CD4-positive, alpha-beta T cell treated with Interferon alpha-2 for 1 hour (primary cell): ENCODE results near the gene ATP11C.
"Not testable (repeated sequence)": the region's sequence is repeated elsewhere in the genome, so short reads cannot be mapped to it uniquely, and the experiment has no call there.

ENCODE experiments used
- DNase-seq, 2 donors: peaks; one replicate each; pipeline ENCODE4 v3.0.0-alpha.2; 2020 to 2022

ATP11C gene

DNA sequence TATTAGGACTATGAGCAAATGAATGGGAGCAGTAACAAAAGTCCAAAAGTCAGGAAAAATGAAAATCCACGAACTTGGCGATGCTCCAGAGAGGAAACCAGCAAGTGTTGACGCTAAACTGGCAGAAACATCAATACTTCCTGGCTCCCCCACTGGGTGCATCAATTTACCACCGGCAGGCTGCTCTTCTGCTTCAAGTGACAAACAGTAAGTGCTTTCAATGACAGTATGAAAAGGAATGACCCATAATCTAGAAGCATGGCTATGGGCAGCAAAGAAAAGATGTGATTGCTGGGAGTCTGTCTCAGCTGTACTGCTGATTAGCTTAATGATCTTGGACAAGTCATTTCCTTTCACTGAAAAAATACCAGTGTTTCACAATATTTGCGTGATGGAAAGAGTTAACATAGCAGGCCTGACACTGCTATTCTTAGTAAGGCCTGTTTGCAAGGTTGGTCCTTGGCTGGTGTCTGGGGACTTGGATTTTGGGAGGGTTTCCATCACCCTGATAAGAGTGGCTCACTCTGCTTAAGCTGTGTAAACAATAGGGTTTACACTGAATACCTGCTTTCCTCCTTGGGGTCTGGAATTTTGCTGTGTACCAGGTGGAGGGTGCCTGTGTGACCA lies 8.7 kb downstream of the ATP11C start:
- DNase-seq = no peak

GRCh38 chrX:139921142-139921541 lies 11.7 kb downstream of the ATP11C start:
- not testable (repeated sequence) for DNase-seq

- no peak for DNase-seq
Measured at GRCh38 chrX:139920316-139920715, 12.5 kb downstream of the ATP11C start.

- DNase-seq = no peak
Measured at GRCh38 chrX:139914421-139914820, 18.4 kb downstream of the ATP11C start.

DNA sequence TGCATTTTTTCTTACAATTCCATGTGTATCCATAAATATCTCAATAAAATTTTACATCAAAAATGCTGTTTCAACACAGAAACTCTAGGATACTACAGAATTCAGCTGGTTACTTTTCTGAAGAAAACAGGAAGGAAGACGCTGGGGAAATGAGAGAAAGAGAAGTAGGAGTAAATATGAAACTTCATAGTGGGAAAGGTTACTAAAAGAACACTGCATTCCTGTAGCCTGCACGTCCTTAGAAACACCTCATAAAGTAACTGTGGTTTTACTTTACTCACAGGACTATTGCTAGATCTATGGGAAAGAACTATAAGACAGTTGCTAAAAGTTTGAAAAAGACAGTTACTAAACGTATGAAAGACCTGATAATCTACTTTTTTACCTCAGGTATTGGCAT lies 23.1 kb downstream of the ATP11C start:
- no peak for DNase-seq

DNA sequence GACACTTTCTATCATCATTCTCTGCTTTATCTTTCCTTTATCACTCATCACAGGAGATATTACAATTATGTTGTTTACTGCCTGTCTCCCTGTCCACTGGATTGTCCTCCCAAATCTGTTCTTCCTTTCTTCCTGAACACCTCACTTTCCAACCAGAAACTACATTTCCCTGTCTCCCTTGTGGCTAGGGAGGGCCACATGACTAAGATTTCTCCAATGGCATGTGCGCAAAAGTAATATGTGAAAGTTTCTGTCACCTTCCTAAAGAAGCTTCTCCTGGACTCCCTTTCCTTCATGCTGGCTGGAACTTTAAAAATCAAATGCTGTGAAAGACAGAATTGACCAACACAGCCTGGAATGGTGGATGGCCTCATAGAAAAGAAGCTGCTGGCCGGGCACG lies 25.8 kb downstream of the ATP11C start:
- no peak for DNase-seq

DNA sequence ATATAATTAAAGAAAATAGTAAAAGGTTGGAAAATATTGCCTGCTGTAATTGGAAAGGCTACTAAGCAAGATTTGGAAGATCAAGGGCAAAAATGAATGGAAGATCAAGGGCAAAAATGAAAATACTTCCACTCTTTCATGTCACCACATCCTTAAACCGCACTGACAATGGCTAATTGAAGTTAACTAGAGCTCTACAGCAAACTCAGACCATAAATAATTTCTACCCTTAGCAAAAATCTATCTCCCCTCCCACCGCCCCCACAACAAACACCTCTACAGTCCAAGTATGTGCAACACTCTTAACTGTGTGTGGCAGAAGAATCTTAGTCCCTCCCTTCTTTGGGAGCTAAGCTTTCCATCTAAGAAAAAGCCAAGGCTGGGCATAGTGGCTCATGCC lies 27.1 kb downstream of the ATP11C start:
- no peak for DNase-seq

- DNase-seq = no peak
Measured at GRCh38 chrX:139905051-139905450, 27.8 kb downstream of the ATP11C start.

GRCh38 chrX:139903210-139903609 lies 29.6 kb downstream of the ATP11C start:
- no peak for DNase-seq

GRCh38 chrX:139902559-139902958 lies 30.3 kb downstream of the ATP11C start:
- DNase-seq = no peak

GRCh38 chrX:139898334-139898733 lies 34.5 kb downstream of the ATP11C start:
- DNase-seq = no peak

- no peak for DNase-seq
Measured at GRCh38 chrX:139892512-139892911, 40.3 kb downstream of the ATP11C start.

DNA sequence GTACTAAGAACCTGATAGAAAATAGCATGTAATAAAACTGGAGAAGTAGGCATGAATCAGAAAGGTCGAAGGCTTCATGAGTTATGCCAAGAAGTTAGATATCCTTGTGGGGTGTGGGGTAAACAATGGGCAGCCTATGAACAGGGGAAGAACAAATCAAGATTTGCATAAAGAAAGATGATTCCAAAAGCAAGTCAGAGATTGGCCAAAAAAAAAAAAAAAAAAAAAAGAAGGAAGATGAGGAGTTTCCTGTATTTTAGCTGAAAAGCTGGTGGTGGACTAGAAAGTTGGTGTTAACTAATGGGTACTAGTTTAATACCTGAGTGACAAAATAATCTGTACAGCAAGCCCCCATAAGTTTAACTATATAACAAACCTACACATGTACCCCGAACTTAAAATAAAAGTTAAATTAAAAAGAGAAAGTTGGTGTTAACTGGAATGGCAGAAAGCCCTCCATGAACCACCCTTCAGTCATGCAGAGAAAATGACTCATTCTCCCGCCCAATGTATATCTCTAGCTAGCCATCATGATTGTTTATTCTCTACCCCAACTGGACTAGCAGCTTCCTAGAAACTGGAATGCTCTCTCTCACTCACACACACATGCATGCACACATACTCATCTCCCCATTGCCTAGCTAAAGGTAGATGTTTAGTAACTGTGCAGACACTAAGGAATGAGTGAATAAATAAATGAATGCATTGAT lies 41.7 kb downstream of the ATP11C start:
- no peak for DNase-seq

- no peak for DNase-seq
Measured at GRCh38 chrX:139889760-139890159, 43.1 kb downstream of the ATP11C start.

GRCh38 chrX:139883984-139884383 lies 48.9 kb downstream of the ATP11C start:
- DNase-seq = no peak

GRCh38 chrX:139882299-139882698 lies 50.6 kb downstream of the ATP11C start:
- no peak for DNase-seq

DNA sequence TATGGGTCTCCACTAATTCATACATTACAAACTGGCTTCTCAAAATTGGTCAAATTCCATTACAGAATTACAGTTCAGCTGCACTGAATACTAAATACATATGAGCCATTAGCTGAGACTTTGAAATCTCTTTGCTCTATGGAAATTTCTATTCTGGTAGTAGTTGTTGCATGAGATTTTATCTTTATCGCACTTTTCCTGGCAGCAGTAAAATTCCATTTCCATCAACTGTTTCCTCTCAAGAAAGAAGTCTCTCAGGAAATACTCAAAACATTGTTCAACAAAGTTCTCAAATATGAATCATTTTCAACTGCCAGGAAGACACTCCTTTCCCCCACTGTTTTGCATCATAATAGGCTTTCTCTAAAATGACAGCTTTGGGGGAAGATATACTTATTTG lies 51.3 kb downstream of the ATP11C start:
- no peak for DNase-seq

DNA sequence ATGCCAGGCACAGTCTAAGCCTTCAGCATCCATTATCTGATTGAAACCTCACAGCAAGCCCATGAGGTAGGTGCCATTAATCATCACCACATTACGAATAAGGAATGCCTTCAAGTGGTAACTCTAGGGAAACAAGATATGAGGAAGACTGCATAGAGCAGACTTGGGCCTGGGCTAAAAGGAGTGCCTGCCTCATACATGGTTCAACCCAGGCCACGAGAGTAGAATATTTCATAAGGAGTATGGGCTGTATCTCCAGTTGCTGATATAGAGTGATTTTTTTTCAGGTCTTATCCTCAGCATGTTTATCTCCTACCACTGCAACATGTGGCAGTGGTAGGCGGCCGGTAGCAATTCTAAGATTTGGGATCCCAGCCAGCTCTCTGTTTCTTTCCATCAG lies 51.7 kb downstream of the ATP11C start:
- no peak for DNase-seq

GRCh38 chrX:139877710-139878414 lies 55.0 kb downstream of the ATP11C start:
- no peak for DNase-seq

DNA sequence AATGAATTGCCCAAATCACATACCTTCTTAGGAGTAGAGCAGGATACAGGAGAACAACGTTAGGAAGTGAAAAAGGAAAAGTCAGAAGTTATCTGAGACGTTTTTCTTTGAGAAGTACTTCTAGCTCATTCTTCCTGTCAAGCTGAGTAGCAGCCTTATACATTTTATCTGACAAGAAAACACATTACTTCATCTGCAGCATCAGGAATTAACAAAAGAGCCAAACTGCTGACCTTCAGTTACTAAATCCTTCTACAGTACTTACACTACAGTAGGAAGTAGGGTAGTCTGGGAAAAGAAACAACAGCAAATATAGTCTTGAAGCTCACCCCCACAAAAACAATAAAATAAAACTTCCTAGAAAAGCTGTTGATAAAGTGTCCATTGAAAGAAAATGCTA lies 57.0 kb downstream of the ATP11C start:
- no peak for DNase-seq

DNA sequence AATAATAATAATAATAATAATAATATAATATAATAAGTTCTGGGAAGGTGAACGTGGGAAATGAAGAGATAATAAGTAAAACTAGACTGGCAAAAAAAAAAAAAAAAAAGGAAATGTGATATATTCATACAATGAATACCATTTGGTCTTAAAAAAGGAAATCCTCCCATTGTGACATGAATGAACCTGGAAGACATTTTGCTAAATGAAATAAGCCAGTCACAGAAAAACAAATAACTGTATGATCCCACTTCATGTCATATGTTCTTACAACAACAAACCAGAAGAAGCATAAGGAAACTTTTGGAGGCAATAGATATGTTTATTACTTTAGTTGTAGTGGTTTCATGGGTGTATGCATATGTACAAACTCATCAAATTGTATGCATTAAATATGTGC lies 63.1 kb downstream of the ATP11C start:
- DNase-seq = no peak

DNA sequence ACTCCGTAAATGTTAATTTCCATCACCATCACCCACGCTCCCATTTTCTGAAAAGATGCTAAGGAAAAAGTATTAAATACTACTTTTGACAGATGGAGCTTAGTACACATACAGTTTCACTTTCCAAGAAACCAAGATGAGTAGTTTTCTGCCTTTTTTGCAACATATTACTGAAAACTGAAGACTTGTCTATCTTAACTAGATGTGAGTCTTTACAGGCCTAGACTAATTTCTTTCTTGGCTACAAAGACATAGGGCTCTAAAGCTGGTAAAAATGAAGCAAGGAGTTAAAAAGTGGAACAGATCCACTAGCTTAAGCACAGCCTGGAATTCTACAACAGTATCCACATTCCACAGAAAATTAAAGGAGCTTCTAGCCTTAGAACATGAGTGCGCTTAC lies 68.2 kb downstream of the ATP11C start:
- DNase-seq = no peak

- DNase-seq = no peak
Measured at GRCh38 chrX:139862208-139862607, 70.6 kb downstream of the ATP11C start.

DNA sequence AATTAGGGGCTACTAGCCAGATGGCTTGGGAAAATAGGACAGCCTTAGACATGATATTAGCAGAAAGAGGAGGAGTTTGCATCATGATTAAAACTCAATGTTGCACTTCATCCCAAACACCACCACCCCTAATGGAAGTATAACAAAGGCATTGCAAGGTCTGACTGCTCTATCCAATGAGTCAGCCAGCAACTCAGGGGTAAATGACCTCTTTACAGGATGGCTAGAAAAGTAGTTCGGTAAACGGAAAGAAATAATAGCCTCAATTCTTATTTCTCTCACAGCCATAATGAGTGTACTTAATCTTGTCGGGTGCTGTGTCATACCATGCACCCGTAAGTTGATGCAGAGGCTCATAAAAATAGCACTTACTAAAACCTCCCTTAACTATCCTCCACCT lies 76.0 kb downstream of the ATP11C start:
- DNase-seq = not testable (repeated sequence)
